ENCODE measurements around the gene RPL36. TPM values are rescaled to one million over a fixed set of nuclear protein-coding genes. Genes with fewer than 3 reads are reported as not detected.

The RPL36 gene
- total RNA-seq, 4 donors from 2014 or later: 617 to 960 (median 857) TPM

DNA sequence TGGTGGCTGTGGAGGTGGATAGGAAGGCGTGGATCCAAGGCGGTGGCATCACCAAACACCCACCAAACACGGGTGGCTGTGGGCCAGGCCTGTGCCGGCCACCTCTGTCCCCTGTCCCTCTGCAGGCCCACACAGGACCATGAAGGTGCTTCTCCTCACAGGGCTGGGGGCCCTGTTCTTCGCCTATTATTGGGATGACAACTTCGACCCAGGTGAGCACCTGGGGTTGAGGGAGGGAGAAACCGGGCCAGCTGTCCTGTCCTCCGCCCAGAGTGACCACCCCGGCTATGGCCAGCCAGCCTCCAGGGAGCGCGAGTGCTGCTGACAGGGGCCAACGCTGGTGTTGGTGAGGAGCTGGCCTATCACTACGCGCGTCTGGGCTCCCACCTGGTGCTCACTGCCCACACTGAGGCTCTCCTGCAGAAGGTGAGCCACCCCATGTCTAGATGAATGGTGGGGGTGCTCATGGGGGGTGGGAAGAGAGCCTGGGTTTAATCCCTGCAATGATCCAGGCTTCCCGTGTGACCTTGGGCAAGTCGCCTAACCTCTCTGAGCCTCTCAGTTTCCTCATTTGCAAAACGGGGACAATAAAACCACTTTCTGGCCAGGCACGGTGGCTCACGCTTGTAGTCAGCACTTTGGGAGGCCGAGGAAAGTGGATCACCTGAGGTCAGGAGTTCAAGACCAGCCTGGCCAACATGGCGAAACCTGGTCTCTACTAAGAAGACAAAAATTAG lies 5.2 kb upstream of the RPL36 start:
- TF ChIP-seq, protein P1, sequence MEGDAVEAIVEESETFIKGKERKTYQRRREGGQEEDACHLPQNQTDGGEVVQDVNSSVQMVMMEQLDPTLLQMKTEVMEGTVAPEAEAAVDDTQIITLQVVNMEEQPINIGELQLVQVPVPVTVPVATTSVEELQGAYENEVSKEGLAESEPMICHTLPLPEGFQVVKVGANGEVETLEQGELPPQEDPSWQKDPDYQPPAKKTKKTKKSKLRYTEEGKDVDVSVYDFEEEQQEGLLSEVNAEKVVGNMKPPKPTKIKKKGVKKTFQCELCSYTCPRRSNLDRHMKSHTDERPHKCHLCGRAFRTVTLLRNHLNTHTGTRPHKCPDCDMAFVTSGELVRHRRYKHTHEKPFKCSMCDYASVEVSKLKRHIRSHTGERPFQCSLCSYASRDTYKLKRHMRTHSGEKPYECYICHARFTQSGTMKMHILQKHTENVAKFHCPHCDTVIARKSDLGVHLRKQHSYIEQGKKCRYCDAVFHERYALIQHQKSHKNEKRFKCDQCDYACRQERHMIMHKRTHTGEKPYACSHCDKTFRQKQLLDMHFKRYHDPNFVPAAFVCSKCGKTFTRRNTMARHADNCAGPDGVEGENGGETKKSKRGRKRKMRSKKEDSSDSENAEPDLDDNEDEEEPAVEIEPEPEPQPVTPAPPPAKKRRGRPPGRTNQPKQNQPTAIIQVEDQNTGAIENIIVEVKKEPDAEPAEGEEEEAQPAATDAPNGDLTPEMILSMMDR (IDR thresholded peaks at IDR 0.05; ENCODE audit: low read depth): no peak

GRCh38 chr19:5686326-5686646 lies 3.8 kb upstream of the RPL36 start:
- TF ChIP-seq, protein P1 (IDR thresholded peaks at IDR 0.05; ENCODE audit: low read depth): no peak

DNA sequence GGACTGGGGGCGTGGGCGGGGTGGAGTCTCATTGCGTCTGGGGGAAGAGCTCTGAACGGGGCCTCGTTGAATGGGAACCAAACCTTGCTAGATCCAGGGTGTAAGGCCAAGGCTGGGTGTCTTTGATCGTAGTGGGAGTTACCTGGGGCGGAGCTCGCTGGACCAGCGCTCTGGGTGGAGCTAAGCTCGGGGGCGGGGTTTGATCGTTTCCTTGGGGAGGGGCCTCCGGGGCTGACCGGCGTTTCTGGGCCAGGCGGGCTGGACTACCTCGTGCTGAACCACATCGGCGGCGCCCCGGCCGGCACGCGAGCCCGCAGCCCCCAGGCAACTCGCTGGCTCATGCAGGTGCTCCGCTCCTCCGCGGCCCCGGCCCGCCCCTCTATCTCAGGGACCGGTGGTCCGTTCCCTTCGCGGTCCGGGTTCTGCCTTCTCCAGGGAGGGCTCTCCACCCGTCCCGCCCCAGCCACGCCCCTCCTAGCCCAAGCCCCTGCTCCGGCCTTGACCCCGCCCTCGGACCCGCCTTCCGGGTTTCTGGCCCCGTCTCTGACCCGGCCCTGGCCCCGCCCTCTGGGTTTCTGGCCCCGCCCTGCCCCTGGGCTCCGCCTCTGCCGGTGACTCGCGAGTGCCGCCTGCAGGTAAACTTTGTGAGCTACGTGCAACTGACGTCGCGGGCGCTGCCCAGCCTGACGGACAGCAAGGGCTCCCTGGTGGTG lies 3.3 kb upstream of the RPL36 start:
- TF ChIP-seq, protein P1 (IDR thresholded peaks at IDR 0.05; ENCODE audit: low read depth): no peak

- TF ChIP-seq, protein P1 (IDR thresholded peaks at IDR 0.05; ENCODE audit: low read depth): no peak
Observed at GRCh38 chr19:5687360-5688198, 2.5 kb upstream of the RPL36 start.

DNA sequence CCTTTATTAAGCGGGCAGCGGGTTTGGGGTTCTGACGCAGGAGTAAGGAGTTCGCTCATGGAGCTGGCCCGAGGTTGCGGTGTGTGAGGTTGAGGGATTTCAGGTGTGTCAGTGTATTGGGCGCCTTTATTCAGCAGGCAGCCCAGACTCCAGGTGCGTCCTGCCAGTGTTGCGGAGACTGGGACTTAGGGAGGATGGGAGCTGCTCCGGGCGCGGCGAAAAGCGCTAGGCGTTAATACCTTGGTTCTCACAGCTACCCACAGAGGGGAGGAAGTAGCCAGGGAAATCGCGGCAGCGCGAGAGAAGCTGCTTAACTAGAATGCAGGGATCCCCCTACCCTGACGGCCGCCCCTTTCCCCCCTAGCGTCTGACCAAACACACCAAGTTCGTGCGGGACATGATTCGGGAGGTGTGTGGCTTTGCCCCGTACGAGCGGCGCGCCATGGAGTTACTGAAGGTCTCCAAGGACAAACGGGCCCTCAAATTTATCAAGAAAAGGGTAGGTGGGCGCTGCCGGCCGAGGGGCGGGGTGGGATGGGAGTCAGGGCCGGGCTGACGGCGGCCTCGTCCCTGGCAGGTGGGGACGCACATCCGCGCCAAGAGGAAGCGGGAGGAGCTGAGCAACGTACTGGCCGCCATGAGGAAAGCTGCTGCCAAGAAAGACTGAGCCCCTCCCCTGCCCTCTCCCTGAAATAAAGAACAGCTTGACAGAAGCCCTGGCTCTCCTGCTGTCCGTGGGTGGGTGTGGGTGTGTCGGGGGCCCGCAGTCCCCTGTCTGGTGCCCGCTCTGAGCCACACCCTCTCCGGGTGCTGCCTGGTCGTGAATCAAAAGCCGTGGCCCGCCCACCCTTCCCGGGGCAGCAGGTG lies 1.1 kb downstream of the RPL36 start:
- TF ChIP-seq, protein P1 (IDR thresholded peaks at IDR 0.05; ENCODE audit: low read depth): no peak

GRCh38 chr19:5691822-5692722 lies 2.0 kb downstream of the RPL36 start:
- TF ChIP-seq, protein P1 (IDR thresholded peaks at IDR 0.05; ENCODE audit: low read depth): no peak
